T-helper 2 cell treated with Interferon-gamma antibody and Interleukin-4, amounts not matched to agents 100 ng/mL and 5 ng/mL, for 36 hours (primary cell): ENCODE measurements around the gene COL4A4. TPM values are rescaled to one million over a fixed set of nuclear protein-coding genes. Genes with fewer than 3 reads are reported as not detected.

ENCODE experiments used
- total RNA-seq: library from RNA; stranded (reverse); gene quantifications from 2 replicates; pipeline ENCODE4 v1.2.3, GENCODE V29; 2022

Gene COL4A4
- total RNA-seq, 1 donor from 2014 or later: 0.11 TPM

Other genes with a start within 250 kb of the COL4A4 start
- gene COL4A3, start 419 bp upstream of the COL4A4 start, total RNA-seq: not detected in 2 replicates
- gene MFF, start 161.0 kb upstream of the COL4A4 start, total RNA-seq: 60.8 and 62.8 TPM in 2 replicates
- gene TM4SF20, start 215.1 kb upstream of the COL4A4 start, total RNA-seq: not detected in 2 replicates
- gene SCYGR1, start 223.7 kb upstream of the COL4A4 start, total RNA-seq: not detected in 2 replicates